Smooth muscle cell (in vitro differentiated cells): ENCODE data around the gene LDLRAP1. TPM values are rescaled to one million over a fixed set of nuclear protein-coding genes. Genes with fewer than 3 reads are reported as not detected.

Experiments used
- DNase-seq: peaks from one replicate; lab custom pipeline; 2025; ENCODE audit not compliant: unreplicated experiment; lab: John Stamatoyannopoulos, UW
- H2AFZ ChIP-seq: fragments of 200-600 bp; sonication (generic); 2 replicates; pipeline ENCODE4 v1.6.0; 2016; ENCODE audit warnings: antibody characterized with exemption, low read depth, mild to moderate bottlenecking
- H3F3A ChIP-seq: fragments of 200-600 bp; sonication (generic); 2 replicates; pipeline ENCODE4 v1.6.0; 2017; ENCODE audit warnings: antibody characterized with exemption, low read depth
- H3K27ac ChIP-seq: fragments of 200-600 bp; sonication (generic); 2 replicates; pipeline ENCODE4 v1.5.1; 2016; ENCODE audit warnings: low read depth, mild to moderate bottlenecking
- H3K27me3 ChIP-seq: fragments of 200-600 bp; sonication (generic); 2 replicates; pipeline ENCODE4 v1.6.1; 2016; ENCODE audit warnings: low read depth, mild to moderate bottlenecking
- H3K36me3 ChIP-seq: fragments of 200-600 bp; sonication (generic); 2 replicates; pipeline ENCODE4 v1.5.1; 2016; ENCODE audit warnings: low read depth
- H3K4me1 ChIP-seq: fragments of 200-600 bp; sonication (generic); 2 replicates; pipeline ENCODE4 v1.5.1; 2016; ENCODE audit warnings: low read depth
- H3K4me2 ChIP-seq: fragments of 200-600 bp; sonication (generic); 2 replicates; pipeline ENCODE4 v1.6.0; 2016; ENCODE audit warnings: mild to moderate bottlenecking
- H3K4me3 ChIP-seq: fragments of 200-600 bp; sonication (generic); 2 replicates; pipeline ENCODE4 v1.5.1; 2016; ENCODE audit warnings: mild to moderate bottlenecking
- H3K79me2 ChIP-seq: fragments of 200-600 bp; sonication (generic); 2 replicates; pipeline ENCODE4 v1.6.0; 2016; ENCODE audit warnings: low read depth, mild to moderate bottlenecking
- H3K9ac ChIP-seq: fragments of 200-600 bp; sonication (generic); 2 replicates; pipeline ENCODE4 v1.6.0; 2016; ENCODE audit warnings: low read depth
- H3K9me3 ChIP-seq: fragments of 200-600 bp; sonication (generic); replicated peaks from 2 replicates; pipeline ENCODE4 v1.5.1; 2016; ENCODE audit warnings: low read depth
- H4K20me1 ChIP-seq: fragments of 200-600 bp; sonication (generic); 2 replicates; pipeline ENCODE4 v1.6.0; 2016; ENCODE audit warnings: low read depth
- CTCF ChIP-seq: fragments of 200-600 bp; sonication (generic); IDR thresholded peaks from 2 replicates; pipeline ENCODE4 v1.5.1; 2017; ENCODE audit warnings: borderline replicate concordance, mild to moderate bottlenecking, antibody characterized with exemption; ENCODE audit not compliant: insufficient read depth, poor library complexity, severe bottlenecking
- WGBS: methylation state at CpG from one replicate; pipeline ENCODE4 v1.1.7; 2016; ENCODE audit warnings: low lambda C conversion rate; 5-methylcytosine and 5-hydroxymethylcytosine counted together
- polyA plus RNA-seq: library from polyadenylated mRNA; unstranded; fragments of >200 nt; fragmentation: Nextera tagmentation; extraction: Ambion mirVana; gene quantifications from 2 replicates; pipeline ENCODE4 v1.2.1, GENCODE V29; 2016
- total RNA-seq: library from RNA; depleted of rRNA; stranded (reverse); fragments of >200 nt; gene quantifications from 2 replicates; pipeline ENCODE4 v1.2.3, GENCODE V29; 2014

The LDLRAP1 gene
- total and polyA plus RNA-seq, 2 experiments from 2014 or later = 19.5 to 39.0 TPM

GRCh38 chr1:25517476-25518394 is 25.7 kb upstream of the LDLRAP1 start:
- Histone ChIP-seq H3K9me3 (no peaks in the 10 kb centered on the region), H3K9ac (no peak overlapping the region), H4K20me1 (no peaks in the 10 kb centered on the region), H3K27ac (no peak overlapping the region), H3K4me2 (no peak overlapping the region), H3K4me1 (no peaks in the 10 kb centered on the region), H3K79me2 (no peaks in the 10 kb centered on the region), H2AFZ (no peak overlapping the region), H3F3A (no peaks in the 10 kb centered on the region), H3K4me3 (no peak overlapping the region), H3K36me3 (no peaks in the 10 kb centered on the region), H3K27me3 (no peaks in the 10 kb centered on the region)
- no peak for DNase-seq
- TF ChIP-seq CTCF = no peak
- WGBS = 73% methylated on average over 33 of the region's 33 CpGs

GRCh38 chr1:25519624-25520023 is 23.8 kb upstream of the LDLRAP1 start:
- TF ChIP-seq CTCF = no peak
- Histone ChIP-seq H3F3A (no peaks in the 10 kb centered on the region), H3K4me2 (no peak overlapping the region), H3K9ac (no peak overlapping the region), H3K9me3 (no peaks in the 10 kb centered on the region), H3K79me2 (no peaks in the 10 kb centered on the region), H3K4me3 (no peak overlapping the region), H4K20me1 (no peaks in the 10 kb centered on the region), H3K4me1 (no peaks in the 10 kb centered on the region), H3K36me3 (no peaks in the 10 kb centered on the region), H3K27me3 (no peaks in the 10 kb centered on the region), H3K27ac (no peak overlapping the region), H2AFZ (no peak overlapping the region)
- WGBS = 66% methylated on average over 5 of the region's 5 CpGs
- DNase-seq = no peak

- Histone ChIP-seq H3K27ac (no peak overlapping the region), H3K27me3 (no peaks in the 10 kb centered on the region), H3F3A (no peaks in the 10 kb centered on the region), H3K9ac (no peak overlapping the region), H3K36me3 (no peaks in the 10 kb centered on the region), H3K4me1 (no peaks in the 10 kb centered on the region), H3K79me2 (no peaks in the 10 kb centered on the region), H3K4me2 (no peak overlapping the region), H3K9me3 (no peaks in the 10 kb centered on the region), H3K4me3 (no peak overlapping the region), H4K20me1 (no peaks in the 10 kb centered on the region), H2AFZ (no peak overlapping the region)
- WGBS = 36% methylated on average over 4 of the region's 4 CpGs
- TF ChIP-seq CTCF = peak; percentile 80
- no peak for DNase-seq
Observed at GRCh38 chr1:25520446-25521061, 22.9 kb upstream of the LDLRAP1 start.
